Smooth muscle cell (in vitro differentiated cells): ENCODE results near the gene SNX17. TPM values are rescaled to one million over a fixed set of nuclear protein-coding genes. Genes with fewer than 3 reads are reported as not detected.

Experiments
- DNase-seq: peaks from one replicate; lab custom pipeline; 2025; ENCODE audit not compliant: unreplicated experiment; lab: John Stamatoyannopoulos, UW
- H2AFZ ChIP-seq: fragments of 200-600 bp; sonication (generic); 2 replicates; pipeline ENCODE4 v1.6.0; 2016; ENCODE audit warnings: antibody characterized with exemption, low read depth, mild to moderate bottlenecking
- H3F3A ChIP-seq: fragments of 200-600 bp; sonication (generic); 2 replicates; pipeline ENCODE4 v1.6.0; 2017; ENCODE audit warnings: antibody characterized with exemption, low read depth
- H3K27ac ChIP-seq: fragments of 200-600 bp; sonication (generic); 2 replicates; pipeline ENCODE4 v1.5.1; 2016; ENCODE audit warnings: low read depth, mild to moderate bottlenecking
- H3K27me3 ChIP-seq: fragments of 200-600 bp; sonication (generic); 2 replicates; pipeline ENCODE4 v1.6.1; 2016; ENCODE audit warnings: low read depth, mild to moderate bottlenecking
- H3K36me3 ChIP-seq: fragments of 200-600 bp; sonication (generic); 2 replicates; pipeline ENCODE4 v1.5.1; 2016; ENCODE audit warnings: low read depth
- H3K4me1 ChIP-seq: fragments of 200-600 bp; sonication (generic); 2 replicates; pipeline ENCODE4 v1.5.1; 2016; ENCODE audit warnings: low read depth
- H3K4me2 ChIP-seq: fragments of 200-600 bp; sonication (generic); 2 replicates; pipeline ENCODE4 v1.6.0; 2016; ENCODE audit warnings: mild to moderate bottlenecking
- H3K4me3 ChIP-seq: fragments of 200-600 bp; sonication (generic); 2 replicates; pipeline ENCODE4 v1.5.1; 2016; ENCODE audit warnings: mild to moderate bottlenecking
- H3K79me2 ChIP-seq: fragments of 200-600 bp; sonication (generic); 2 replicates; pipeline ENCODE4 v1.6.0; 2016; ENCODE audit warnings: low read depth, mild to moderate bottlenecking
- H3K9ac ChIP-seq: fragments of 200-600 bp; sonication (generic); 2 replicates; pipeline ENCODE4 v1.6.0; 2016; ENCODE audit warnings: low read depth
- H3K9me3 ChIP-seq: fragments of 200-600 bp; sonication (generic); replicated peaks from 2 replicates; pipeline ENCODE4 v1.5.1; 2016; ENCODE audit warnings: low read depth
- H4K20me1 ChIP-seq: fragments of 200-600 bp; sonication (generic); 2 replicates; pipeline ENCODE4 v1.6.0; 2016; ENCODE audit warnings: low read depth
- CTCF ChIP-seq: fragments of 200-600 bp; sonication (generic); IDR thresholded peaks from 2 replicates; pipeline ENCODE4 v1.5.1; 2017; ENCODE audit warnings: borderline replicate concordance, mild to moderate bottlenecking, antibody characterized with exemption; ENCODE audit not compliant: insufficient read depth, poor library complexity, severe bottlenecking
- WGBS: methylation state at CpG from one replicate; pipeline ENCODE4 v1.1.7; 2016; ENCODE audit warnings: low lambda C conversion rate; 5-methylcytosine and 5-hydroxymethylcytosine counted together
- polyA plus RNA-seq: library from polyadenylated mRNA; unstranded; fragments of >200 nt; fragmentation: Nextera tagmentation; extraction: Ambion mirVana; gene quantifications from 2 replicates; pipeline ENCODE4 v1.2.1, GENCODE V29; 2016
- total RNA-seq: library from RNA; depleted of rRNA; stranded (reverse); fragments of >200 nt; gene quantifications from 2 replicates; pipeline ENCODE4 v1.2.3, GENCODE V29; 2014

SNX17 gene
- total and polyA plus RNA-seq, 2 experiments from 2014 or later: 84.5 to 155 TPM

- Histone ChIP-seq H3K27ac (no peak overlapping the region), H3F3A (peaks cover 17% of the 10 kb centered on the region), H3K79me2 (peaks cover 14% of the 10 kb centered on the region), H3K4me3 (no peak overlapping the region), H3K4me2 (no peak overlapping the region), H2AFZ (no peak overlapping the region), H3K9ac (no peak overlapping the region), H3K27me3 (no peaks in the 10 kb centered on the region), H3K4me1 (peaks cover 4% of the 10 kb centered on the region), H3K9me3 (no peaks in the 10 kb centered on the region), H3K36me3 (peaks cover 10% of the 10 kb centered on the region), H4K20me1 (no peaks in the 10 kb centered on the region)
- no peak for DNase-seq
- 98% methylated on average over 2 of the region's 2 CpGs for WGBS
- no peak for TF ChIP-seq CTCF
Observed at GRCh38 chr2:27363933-27364332, 6.5 kb upstream of the SNX17 start.

GRCh38 chr2:27369471-27370025, 868 bp upstream of the SNX17 start:
- Histone ChIP-seq H3K4me3 (peak overlapping the region; percentile 72), H3K4me2 (peak overlapping the region; percentile 91), H3K4me1 (peaks cover 15% of the 10 kb centered on the region), H3K9me3 (no peaks in the 10 kb centered on the region), H3K9ac (peak overlapping the region; percentile 82), H3K27ac (peak overlapping the region; percentile 64), H3K36me3 (peaks cover 10% of the 10 kb centered on the region), H3K27me3 (no peaks in the 10 kb centered on the region), H4K20me1 (peaks cover 12% of the 10 kb centered on the region), H2AFZ (peak overlapping the region; percentile 82), H3K79me2 (peaks cover 46% of the 10 kb centered on the region), H3F3A (peaks cover 5% of the 10 kb centered on the region)
- TF ChIP-seq CTCF: no peak
- WGBS: 6% methylated on average over 18 of the region's 18 CpGs
- no peak for DNase-seq

- TF ChIP-seq CTCF: no peak
- Histone ChIP-seq H2AFZ (peak overlapping the region; percentile 46), H3K27me3 (no peaks in the 10 kb centered on the region), H3K79me2 (peaks cover 46% of the 10 kb centered on the region), H4K20me1 (peaks cover 12% of the 10 kb centered on the region), H3K4me1 (peaks cover 15% of the 10 kb centered on the region), H3K4me3 (peak overlapping the region; percentile 72), H3F3A (peaks cover 8% of the 10 kb centered on the region), H3K9me3 (no peaks in the 10 kb centered on the region), H3K27ac (peak overlapping the region; percentile 80), H3K4me2 (peak overlapping the region; percentile 94), H3K36me3 (peaks cover 10% of the 10 kb centered on the region), H3K9ac (peak overlapping the region; percentile 92)
- WGBS: 2% methylated on average over 43 of the region's 46 CpGs
- DNase-seq: no peak
Observed at GRCh38 chr2:27370816-27371620, 602 bp downstream of the SNX17 start.
